ENCODE measurements around the gene XIRP1.
"Not testable (repeated sequence)": the region's sequence is repeated elsewhere in the genome, so short reads cannot be mapped to it uniquely, and the experiment has no call there.

XIRP1 gene

DNA sequence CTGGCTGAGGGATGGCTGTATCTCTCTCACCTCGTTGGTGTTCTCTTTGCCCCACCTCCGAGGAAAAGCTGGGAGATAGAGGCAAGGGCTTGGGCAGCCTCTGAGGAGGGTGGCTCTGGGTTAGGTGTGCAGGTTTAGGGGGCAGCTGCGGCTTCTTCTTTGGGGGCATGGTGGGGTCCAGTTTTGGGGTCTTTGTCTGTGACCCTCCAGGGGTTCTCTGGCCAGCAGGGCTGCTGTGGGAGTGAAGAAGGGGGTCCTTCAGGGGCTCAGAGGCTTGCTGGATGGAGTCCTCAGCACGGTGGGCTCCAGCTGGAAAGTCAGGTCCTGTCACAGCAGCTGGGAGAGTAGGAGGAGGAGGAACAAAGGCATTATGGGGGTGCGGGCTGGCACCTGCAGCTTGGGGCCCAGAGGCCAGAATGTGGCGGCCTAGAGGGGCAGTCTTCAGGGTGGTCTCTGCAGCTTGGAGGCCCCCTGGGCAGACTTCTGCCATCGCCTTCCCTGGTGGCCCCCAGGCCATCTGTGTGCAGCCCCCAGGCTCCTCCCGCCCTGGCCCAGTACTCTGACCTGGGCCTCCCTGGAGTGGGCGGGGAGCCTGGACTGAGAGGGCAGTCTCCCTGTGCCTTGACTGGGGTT lies 7.0 kb downstream of the XIRP1 start:
- no peak for DNase-seq (ENCODE audit: low spot score)

DNA sequence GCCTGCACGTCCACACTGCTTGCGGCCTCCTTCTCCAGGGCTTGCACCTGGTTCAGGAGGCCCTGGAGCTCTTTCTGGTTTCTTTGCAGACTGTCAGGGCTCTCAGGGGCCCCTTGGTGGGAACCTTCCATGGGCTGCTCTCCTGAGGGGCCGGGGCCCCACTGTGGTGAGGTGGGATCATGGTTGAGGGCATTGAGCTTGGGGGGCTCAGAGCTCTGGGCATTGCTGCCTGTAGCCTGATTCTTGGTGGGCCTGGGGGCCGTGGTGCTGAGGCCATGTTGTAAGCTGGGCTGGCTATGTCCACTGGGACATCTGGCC lies 7.5 kb downstream of the XIRP1 start:
- no peak for DNase-seq (ENCODE audit: low spot score)

DNA sequence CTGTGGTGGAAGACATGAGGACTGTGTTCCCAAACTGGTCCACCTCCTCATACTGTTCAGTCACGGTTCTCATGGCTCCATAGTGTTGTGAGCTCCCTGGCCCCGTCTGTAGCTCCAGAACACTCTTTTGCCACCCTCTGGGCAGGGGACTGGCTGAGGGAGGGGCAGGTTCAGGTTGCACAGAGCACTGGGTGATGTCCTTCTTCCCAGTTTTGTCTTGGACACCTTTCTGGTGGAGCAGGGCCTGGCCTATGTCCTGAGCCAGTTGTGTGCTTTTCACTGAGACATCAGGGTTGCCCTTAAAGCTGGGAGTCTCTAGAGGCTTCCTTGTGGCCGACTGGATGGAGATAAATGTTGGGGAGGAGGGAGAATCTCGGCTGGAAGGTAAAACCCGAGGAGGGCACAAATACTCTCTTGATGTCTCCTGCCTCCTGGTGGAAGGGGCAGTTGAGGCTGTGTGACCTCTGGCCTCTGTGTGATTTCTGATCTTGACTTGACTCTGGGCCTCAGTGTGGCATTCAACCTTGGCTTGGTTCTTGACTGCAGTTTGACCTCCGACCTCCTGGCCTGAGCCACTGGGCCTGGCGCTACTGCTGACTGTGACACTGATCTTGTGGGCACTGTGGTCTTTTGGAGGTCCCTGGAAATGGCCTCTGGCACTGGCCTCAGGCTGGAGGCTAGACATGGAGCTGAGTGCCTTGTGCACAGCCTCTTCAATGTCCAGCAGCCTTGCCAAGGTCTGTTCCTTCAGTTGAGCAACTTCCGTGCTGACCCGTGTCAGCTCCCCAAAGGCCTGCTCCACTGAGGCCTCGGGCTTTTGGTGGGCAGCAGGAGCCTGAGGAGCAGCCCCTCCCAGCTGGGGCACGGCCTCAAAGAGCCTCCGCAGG lies 8.1 kb downstream of the XIRP1 start:
- no peak for DNase-seq (ENCODE audit: low spot score)

DNA sequence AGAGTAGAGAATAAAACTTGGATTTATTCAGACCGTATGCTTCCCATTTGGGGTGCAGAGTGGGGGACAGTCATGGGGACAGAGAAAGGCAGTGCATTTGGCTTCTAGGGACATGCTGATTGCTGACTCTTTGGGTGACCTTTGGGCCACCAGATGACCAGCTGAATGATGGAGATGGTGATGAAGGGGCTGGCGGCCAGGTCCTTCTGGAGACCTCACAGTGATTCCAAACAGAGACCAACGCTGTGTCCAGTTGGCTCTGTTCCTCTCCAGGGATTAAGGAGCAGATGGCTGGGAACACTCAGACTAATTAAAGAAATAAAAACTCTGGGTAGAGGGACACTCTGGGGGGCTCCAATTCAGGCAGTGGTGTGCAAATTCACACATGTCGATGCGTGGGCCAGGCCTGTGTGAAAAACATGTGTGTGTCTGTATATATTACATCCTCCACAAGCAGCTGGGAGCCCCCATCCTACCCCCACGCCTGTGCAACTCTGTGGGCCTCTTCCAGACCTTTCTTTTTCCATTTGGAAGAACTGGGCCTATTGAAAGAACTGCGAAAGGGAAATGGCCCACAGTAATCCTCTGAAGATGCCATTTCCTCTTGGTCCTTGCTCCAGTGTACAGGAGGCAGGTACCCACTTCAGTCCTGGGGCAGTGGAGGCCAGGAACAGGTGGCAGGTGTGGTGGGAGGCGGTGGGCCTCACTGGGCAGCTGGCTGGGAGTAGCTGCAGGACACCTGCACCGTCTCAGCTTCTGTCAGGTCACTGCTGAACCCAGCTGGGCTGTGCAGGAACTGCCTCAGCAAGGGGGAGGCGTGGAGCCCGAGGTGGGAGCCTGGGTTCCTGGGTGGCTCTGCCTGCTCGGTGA lies 8.9 kb downstream of the XIRP1 start:
- no peak for DNase-seq (ENCODE audit: low spot score)

DNA sequence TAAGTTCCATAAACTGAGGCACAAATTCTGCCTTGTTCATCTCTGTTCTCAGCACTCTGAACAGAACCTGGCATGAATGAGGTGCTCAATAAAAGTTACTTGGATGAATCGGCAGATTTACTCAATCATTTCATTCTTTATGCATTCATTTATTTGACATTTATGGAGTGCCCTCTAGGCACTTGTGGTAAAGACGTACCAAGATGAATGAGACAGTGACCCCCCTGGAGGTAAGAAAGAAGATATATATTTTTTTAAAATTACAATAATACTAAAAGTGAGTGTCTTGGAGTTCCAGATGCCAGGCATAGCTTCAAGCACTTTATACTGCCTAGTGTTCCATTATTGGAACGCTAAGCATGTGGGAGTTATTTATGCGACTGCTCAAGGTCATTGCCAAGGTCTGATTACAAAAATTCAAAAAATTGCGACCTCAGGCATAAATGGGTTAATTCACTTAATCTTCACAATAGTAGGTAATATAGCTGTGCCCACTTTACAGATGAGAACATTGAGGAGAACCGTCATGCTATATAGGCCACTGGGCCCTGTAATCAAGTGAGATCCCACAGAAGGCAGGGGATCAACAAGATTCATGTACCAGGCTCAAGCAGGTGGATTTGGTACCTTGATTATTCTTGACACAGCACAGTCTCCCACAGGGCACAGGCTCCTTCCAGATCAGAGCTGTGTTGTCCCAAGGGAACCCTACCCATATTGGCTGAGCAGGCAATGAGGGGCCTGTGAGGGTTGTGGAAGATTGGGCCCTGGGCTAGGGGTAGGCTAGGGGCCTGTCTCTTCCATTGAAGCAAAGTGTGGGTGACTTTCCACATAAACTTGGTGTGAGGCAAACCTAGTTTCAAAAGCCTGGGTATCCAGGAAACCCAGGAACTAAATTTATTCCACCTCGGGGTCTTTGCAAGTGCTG lies 10.7 kb downstream of the XIRP1 start:
- no peak for DNase-seq (ENCODE audit: low spot score)

DNA sequence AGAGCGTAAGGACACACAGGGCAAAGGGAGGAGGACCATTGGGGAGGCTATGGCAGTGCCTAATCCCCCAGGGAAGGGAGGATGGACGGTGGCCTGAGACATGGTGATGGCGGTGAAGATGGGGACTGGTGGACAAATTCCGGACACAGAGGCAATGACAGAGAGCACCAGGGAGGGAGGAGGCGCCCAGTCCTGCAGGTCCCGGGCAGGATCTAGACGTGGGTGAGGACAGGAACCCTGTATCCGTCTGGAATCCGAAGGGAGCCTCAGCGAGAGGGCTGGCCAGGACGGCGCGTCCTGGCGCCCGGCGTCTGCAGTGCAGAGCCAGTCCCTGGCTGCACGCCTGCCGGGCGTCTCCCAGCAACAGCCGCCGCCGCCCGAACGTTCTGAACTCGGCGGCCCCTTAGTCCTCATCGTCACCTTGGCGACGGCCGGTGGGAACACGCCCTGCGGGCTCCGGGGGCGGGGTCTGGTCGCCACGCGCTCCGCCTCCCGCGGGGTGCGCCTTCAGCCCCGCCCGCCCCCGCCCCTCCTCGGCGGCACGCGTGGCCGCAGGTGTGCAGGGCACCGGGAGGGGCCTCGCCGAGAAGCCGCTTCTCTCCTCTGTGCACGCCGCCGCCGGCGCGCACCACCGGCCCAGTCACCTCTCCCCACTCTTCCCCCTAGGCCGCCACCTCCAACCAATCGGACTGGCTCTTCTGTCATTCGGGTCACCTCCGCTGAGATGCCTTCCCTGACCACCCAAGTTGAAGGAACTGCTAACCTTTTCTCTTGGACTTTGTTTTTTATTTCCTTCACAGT lies 11.6 kb downstream of the XIRP1 start:
- peak; percentile 89 for DNase-seq (ENCODE audit: low spot score)

DNA sequence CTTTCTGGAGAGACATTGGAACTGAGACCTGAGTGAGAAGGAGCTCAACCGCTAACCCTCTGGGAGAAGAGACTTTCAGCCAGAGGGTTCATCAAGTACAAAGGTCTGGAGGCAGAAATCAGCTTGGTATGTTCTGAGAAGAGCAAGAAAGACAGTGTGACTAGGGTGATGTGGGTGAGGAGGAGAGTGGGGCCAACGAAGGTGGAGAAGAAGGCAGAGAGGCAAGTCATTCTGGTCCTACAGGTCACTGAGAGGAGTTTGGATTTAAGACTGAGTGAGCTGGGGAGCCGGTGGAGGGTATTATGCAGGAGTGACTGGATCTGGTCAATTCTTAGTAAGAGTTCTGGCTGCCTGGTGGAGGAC lies 12.2 kb downstream of the XIRP1 start:
- DNase-seq (ENCODE audit: low spot score) = no peak

DNA sequence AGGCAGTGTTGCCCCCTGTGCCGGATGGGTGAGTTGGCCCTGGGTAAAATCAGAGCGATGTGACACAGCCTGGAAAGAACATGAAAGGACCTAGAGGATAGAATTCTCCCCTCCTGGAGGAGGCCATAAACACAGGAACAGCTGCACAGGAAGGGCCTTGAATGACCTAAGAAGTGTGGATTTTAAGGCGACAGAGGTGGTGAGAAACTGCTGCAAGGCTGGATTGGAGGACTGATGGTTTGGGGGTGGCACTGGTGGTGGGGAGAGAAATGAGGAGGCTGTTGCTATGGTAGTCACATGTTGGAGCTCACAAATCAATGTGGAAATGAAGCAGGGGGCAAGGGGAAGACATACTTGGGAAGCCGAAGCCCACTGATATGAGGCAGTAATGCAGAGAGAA lies 13.8 kb downstream of the XIRP1 start:
- DNase-seq (ENCODE audit: low spot score) = no peak

DNA sequence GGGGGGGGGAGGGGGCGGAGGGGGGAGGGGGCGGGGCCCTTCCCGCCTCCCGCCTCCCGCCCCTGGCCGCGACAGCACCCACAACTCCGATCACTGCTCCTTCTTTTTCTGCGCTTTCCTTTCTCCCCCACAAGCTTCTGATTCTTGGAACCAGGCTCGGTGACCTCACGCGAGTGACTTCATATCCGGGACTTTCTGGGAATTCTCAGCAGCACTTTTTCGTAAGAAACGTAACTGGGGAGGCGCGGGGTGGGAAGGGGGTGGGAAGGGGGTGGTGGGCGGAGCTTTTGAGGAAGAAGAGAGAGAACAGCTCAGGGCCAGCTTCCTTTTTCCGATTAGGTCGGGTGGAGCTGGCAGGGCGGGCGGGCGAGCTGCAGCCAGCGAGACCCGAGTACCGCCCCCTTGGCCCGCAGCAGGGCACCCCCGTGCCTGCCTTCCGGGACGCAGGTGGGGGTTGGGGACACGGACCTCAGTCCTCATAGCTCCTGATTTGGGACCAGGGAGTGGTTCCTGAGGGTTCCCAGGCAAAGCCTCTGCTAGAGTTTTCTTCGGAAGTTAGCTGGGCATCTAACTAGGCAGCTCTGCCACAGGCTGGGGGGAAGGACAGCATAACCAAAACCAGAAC lies 14.6 kb downstream of the XIRP1 start:
- DNase-seq (ENCODE audit: low spot score) = peak; percentile 95

DNA sequence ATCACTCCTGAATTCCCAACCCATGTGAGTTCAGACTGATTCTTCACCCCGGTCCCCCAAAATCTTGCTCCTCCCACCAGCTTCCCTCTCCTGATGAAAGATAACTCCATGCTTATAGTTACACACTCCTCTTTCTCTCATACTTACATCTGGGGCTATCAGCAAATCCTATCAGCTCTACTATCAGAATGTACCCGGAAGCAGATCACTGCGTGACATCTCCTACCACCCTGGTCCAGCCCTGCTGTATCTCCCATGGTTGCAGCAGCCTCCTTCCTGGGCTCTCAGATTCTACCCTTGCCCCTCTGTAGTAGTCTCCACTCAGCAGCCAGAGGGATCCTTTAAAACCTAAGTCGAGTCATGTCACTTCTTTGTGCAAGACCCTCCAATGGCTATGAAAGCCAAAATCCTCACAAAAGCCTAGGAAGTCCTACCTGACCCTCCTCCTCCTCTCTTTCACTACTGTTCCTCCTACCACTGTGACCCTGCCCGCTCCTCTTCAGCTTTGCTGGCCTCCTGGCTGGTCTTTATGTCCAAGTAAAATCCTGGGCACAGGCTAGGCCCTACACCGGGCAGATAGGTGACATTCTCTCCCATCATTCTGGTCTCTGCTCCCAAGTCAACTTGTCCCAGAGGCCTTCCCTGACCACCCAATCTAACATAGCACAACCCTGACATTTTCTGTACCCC lies 16.2 kb downstream of the XIRP1 start:
- no peak for DNase-seq (ENCODE audit: low spot score)

DNA sequence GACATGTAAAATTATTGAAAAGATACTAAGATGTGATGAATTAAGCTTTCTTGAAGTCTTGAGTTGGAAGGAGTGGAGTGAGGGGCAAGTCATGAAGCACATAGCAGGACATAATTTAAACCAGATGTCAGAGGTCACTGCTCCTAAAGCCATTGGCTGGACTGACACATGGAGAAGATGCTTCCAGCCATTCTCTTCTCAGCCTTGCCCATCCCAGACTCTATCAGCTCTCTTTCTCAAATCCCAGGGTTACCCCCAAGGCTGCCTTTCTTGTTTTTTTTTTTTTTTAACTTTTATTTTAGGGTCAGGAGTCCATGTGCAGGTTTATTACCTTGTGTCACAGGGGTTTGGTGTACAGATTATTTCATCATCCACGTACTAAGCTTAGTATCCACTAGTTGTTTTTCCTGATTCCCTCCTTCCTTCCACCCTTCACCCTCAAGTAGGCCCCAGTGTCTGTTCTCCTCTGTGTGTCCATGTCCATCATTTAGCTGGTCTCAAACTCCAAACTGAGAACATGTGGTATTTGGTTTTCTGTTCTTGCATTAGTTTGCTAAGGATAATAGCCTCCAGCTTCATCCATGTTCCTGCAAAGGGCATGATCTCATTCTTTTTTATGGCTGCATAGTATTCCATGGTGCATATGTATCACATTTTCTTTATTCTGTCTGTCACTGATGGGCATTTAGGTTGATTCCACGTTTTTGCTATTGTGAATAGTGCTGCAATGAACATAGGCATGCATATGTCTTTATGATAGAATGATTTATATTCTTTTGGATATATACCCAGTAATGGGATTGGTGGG lies 18.9 kb downstream of the XIRP1 start:
- DNase-seq (ENCODE audit: low spot score) = no peak

DNA sequence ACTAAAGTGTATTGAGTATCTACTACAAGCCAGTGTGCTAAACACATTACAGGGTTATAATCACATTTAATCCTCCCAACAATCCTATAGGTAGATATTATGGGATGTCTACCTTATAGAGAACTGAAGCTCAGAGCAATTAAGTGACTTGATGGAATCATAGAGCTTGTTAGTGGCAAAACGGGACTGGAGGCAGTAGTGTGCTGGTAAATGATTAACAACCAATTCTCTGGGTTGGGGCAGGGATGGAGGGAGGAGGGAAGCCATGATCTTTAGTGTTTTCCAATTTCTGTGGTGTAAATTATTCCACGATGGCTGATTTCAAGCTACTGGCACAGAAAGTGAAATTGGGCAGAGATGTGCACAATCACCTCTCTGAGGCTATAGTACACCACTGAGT lies 20.5 kb downstream of the XIRP1 start:
- no peak for DNase-seq (ENCODE audit: low spot score)

DNA sequence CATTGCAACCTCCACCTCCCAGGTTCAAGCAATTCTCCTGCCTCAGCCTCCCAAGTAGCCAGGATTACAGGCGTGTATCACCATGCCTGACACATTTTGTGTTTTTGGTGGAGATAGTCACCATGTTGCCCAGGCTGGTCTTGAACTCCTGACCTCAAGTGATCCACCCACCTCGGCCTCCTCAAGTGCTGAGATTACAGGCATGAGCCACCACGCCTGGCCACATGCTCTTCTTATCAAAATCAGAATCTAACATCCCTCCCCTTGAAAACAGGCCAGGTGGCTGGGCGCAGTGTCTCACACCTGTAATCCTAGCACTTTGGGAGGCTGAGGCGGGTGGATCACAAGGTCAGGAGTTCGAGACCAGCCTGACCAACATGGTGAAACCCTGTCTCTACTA lies 21.5 kb downstream of the XIRP1 start:
- DNase-seq (ENCODE audit: low spot score) = not testable (repeated sequence)

DNA sequence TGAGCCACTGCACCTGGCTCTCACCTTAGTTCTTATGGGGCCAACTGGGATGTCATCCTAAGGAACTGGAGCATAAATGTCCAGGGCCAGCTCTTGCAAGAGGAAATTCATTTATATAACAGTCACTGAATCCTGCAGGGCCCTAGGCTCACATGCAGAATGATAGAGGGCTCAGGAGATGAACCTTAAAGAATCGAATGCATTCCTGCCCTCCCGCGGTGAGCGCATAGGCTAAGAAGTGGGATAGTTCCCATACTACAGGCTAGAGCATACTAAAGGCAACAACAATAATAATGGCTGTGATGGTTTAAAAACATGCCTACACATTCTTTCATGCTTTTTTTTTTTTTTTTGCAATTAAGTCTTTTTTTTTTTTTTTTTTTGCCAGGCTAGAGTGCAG lies 21.9 kb downstream of the XIRP1 start:
- no peak for DNase-seq (ENCODE audit: low spot score)

DNA sequence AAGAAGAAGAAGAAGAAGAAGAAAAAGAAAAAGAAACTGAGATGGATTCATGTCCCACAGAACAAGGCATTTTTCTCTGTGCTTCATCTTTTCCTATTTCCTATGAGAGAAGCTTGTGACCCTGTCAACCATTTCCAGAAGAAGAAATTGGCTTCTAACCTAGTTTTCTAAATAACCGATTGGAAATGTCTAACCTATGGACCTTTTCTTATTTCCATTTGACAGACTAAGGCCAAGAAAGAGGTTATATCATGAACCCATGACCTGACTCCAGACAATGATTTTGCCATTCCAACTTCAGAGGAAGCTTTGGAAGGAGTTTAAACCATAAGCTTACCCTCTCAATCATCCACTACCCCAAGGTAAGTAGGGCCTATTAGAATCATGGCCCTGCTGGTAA lies 22.7 kb downstream of the XIRP1 start:
- DNase-seq (ENCODE audit: low spot score) = no peak

DNA sequence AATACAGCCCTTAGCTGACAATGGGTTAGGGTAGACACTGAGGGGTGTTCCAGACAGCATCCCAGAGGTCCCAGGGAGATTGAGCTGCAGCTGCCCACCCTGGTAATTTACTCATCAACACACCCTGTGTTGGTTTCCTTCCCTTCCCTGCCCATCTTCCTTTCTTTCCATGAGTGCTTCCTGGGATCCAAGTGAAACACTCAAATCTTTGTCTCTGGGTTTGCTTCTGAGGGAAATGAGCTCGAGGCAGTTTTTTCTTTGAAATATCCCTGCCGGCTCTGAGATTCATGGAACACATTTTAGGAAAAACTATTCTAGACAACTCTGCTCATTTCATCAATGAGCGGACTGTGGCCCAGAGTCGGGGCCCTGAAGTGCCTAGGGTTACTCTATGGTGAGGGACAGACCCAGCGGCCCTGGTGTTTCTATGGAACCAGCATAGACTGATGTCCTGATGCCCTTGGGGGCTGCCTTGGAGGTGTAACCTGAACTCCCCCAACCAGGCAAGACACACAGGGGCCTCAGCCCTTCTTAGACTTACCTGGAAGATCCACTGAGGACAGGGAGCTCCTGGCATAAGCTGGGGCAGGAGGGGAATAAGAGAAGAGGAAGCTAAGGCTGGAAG lies 24.1 kb downstream of the XIRP1 start:
- DNase-seq (ENCODE audit: low spot score) = no peak

DNA sequence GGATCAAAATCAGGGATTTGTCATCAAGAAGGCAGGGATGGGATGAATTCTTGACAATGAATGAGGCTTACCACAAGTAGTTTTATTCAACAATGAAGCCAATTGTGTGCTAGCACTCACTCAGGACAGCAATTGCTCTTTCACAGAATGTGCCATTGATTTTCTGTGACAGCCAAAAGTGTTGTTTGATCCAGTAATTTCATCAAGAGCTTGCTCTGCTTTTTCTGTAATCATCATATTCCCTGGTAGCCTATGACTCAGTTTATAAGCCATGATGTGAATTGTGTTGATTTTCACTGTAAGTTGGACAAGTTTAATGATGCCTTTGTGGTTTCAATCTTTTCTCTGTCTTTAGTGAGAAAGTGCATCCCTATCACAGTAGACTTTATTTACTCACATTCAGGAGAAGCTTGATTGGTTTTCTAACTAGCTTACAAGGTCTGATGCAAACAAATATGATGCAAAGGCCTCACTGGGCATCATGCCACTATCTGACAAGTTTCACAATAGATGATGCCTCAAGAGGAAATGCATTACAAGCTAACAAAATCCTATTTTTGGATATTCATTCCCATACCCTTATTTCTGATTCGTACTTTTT lies 25.4 kb downstream of the XIRP1 start:
- no peak for DNase-seq (ENCODE audit: low spot score)

DNA sequence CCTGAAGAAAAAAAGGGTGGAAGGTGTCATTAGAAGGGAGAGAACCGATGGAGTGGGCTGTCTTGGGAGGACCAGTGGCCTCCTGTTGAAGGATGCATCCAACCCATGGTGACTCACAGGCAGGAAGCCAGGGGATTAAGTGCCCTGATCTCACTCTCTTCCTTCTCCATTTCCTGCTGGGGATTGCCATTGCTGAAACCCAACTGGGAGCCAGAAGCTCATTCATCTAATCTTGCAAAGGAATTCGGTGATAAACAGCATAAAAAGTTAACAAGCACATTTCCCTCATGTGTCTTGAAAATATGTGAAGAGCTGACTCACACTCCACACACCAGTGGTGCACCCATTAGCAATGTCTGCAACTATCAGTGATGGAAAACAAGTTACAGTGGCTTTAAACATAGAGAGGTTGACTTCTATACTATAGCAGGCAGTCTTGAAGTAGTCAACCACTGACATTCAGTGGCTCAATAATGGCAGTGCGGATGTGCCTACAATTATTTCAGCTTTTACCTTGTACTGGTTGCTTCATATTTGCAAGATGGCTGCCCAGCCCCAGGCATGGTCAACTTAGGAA lies 26.2 kb downstream of the XIRP1 start:
- peak; percentile 57 for DNase-seq (ENCODE audit: low spot score)
